ENCODE results near the gene KITLG. TPM values are rescaled to one million over a fixed set of nuclear protein-coding genes. Genes with fewer than 3 reads are reported as not detected.
"Not testable (repeated sequence)": the region's sequence is repeated elsewhere in the genome, so short reads cannot be mapped to it uniquely, and the experiment has no call there.

The KITLG gene
- polyA plus RNA-seq, 1 of the 3 experiments (the other 2 are of a cell fraction), result 8.9 TPM

- TF ChIP-seq PBX3 (IDR thresholded peaks at IDR 0.05) (0 out of 2 replicates have a peak, but pooled peaks have one; percentile 16), MEF2A (IDR thresholded peaks at IDR 0.05; ENCODE audit: borderline replicate concordance, low read depth) (no peak), MAX (IDR thresholded peaks at IDR 0.05; ENCODE audit: low read depth) (peak; percentile 55; the same call in 1 of the 2 replicates), ELF1 (IDR thresholded peaks at IDR 0.05) (peak; percentile 38; the same call in 1 of the 2 replicates), SIN3A (IDR thresholded peaks at IDR 0.05; ENCODE audit: borderline replicate concordance, low read depth, low read length) (peak; percentile 80), EZH2phosphoT487 (IDR thresholded peaks at IDR 0.05; ENCODE audit: borderline replicate concordance, low read depth) (no peak), GABPA (IDR thresholded peaks at IDR 0.05; ENCODE audit: low read depth) (peak; percentile 52), MXI1 (IDR thresholded peaks at IDR 0.05; ENCODE audit: low read depth, low read length) (peak; percentile 44; the same call in 1 of the 2 replicates), USF2 (IDR thresholded peaks at IDR 0.05; ENCODE audit: borderline replicate concordance, low read depth, low read length) (no peak), EP300 (IDR thresholded peaks at IDR 0.05; ENCODE audit: borderline replicate concordance in 1 of 2, low read depth in 1 of 2, low read length in 1 of 2) (no peak), RCOR1 (IDR thresholded peaks at IDR 0.05; ENCODE audit: low read length) (0 out of 2 replicates have a peak, but pooled peaks have one; percentile 17)
These were observed at the start of gene KITLG (continued) for GRCh38 chr12:88580051-88580871.

GRCh38 chr12:88628856-88629509 lies 48.7 kb upstream of the KITLG start:
- Histone ChIP-seq H3K9ac (no peak overlapping the region), H3K79me2 (ENCODE audit: insufficient read depth) (no peaks in the 10 kb centered on the region), H3K4me2 (no peak overlapping the region), H3K36me3 (replicated peaks in 1 of 2; ENCODE audit: control insufficient read depth in 1 of 2, insufficient read depth in 2 of 2, low read length in 1 of 2) (no peaks in the 10 kb centered on the region), H2AFZ (ENCODE audit: low read depth) (no peak overlapping the region), H3K4me1 (ENCODE audit: control insufficient read depth in 1 of 2, insufficient read depth in 2 of 2, low read depth in 1 of 2, low read length in 1 of 2) (peaks cover 7 to 8% of the 10 kb centered on the region in 2 experiments; a peak in 3 of 4 replicates), H3K27ac (ENCODE audit: low read depth in 2 of 2, low read length in 1 of 2) (no peak overlapping the region; a peak in 1 of 4 replicates), H3F3A (replicated peaks; ENCODE audit: insufficient read depth) (no peaks in the 10 kb centered on the region), H3K9me3 (no peaks in the 10 kb centered on the region), H3K27me3 (ENCODE audit: insufficient read depth) (no peaks in the 10 kb centered on the region), H4K20me1 (ENCODE audit: insufficient read depth) (no peaks in the 10 kb centered on the region), H3K4me3 (ENCODE audit: low read depth in 2 of 2, low read length in 1 of 2) (no peak overlapping the region), H3K9me2 (no peaks in the 10 kb centered on the region)
- TF ChIP-seq RCOR1 (IDR thresholded peaks at IDR 0.05; ENCODE audit: low read length), result peak; percentile 11; the same call in 1 of the 2 replicates
- TF ChIP-seq MEF2A (IDR thresholded peaks at IDR 0.05; ENCODE audit: borderline replicate concordance, low read depth), result no peak
- no peak for TF ChIP-seq ELF1 (IDR thresholded peaks at IDR 0.05)
- 81% methylated on average over 2 of the region's 2 CpGs for WGBS (ENCODE audit: low lambda C conversion rate)
- ChIA-PET CTCF (interaction anchor here (0.8 to 1.5 kb wide), 2 partner anchors 9 to 14 kb away, joined by 3 to 4 read pairs; no protein-coding TSS in a partner anchor), POLR2A (no interaction called here)
- peak; percentile 11 for DNase-seq

- POLR2A ChIA-PET; H3K4me3 ChIP-seq (ENCODE audit: low read depth in 2 of 2, low read length in 1 of 2); H3K79me2 ChIP-seq (ENCODE audit: insufficient read depth); H3K9me3 ChIP-seq; H3K27me3 ChIP-seq (ENCODE audit: insufficient read depth); H3K4me1 ChIP-seq (ENCODE audit: control insufficient read depth in 1 of 2, insufficient read depth in 2 of 2, low read depth in 1 of 2, low read length in 1 of 2); H3K9me2 ChIP-seq; H3K27ac ChIP-seq (ENCODE audit: low read depth in 2 of 2, low read length in 1 of 2); H4K20me1 ChIP-seq (ENCODE audit: insufficient read depth); H2AFZ ChIP-seq (ENCODE audit: low read depth); H3K9ac ChIP-seq; H3K4me2 ChIP-seq; H3F3A ChIP-seq (replicated peaks; ENCODE audit: insufficient read depth); DNase-seq; H3K36me3 ChIP-seq (replicated peaks in 1 of 2; ENCODE audit: control insufficient read depth in 1 of 2, insufficient read depth in 2 of 2, low read length in 1 of 2): not testable (repeated sequence)
- CTCF ChIA-PET, result interaction anchor here (1.5 kb wide), 1 partner anchor 15 kb away, joined by 4 read pairs; no protein-coding TSS in a partner anchor
- 66% methylated on average over 1 of the region's 1 CpG for WGBS (ENCODE audit: low lambda C conversion rate)
These were observed 47.8 kb upstream of the KITLG start for GRCh38 chr12:88628035-88628434.

Data from SK-N-SH (cell line).